Activated CD8-positive, alpha-beta memory T cell treated with anti-CD3 and anti-CD28 coated beads for 48 hours (primary cell): ENCODE data around the gene PNKD.
"Not testable (repeated sequence)": the region's sequence is repeated elsewhere in the genome, so short reads cannot be mapped to it uniquely, and the experiment has no call there.

Experiments
- DNase-seq, 3 experiments: peaks; one replicate each; pipeline ENCODE4 v3.0.0-alpha.2; 2020; ENCODE audit warnings: low read depth in 2 of 3, low spot score in 2 of 3

PNKD gene

DNA sequence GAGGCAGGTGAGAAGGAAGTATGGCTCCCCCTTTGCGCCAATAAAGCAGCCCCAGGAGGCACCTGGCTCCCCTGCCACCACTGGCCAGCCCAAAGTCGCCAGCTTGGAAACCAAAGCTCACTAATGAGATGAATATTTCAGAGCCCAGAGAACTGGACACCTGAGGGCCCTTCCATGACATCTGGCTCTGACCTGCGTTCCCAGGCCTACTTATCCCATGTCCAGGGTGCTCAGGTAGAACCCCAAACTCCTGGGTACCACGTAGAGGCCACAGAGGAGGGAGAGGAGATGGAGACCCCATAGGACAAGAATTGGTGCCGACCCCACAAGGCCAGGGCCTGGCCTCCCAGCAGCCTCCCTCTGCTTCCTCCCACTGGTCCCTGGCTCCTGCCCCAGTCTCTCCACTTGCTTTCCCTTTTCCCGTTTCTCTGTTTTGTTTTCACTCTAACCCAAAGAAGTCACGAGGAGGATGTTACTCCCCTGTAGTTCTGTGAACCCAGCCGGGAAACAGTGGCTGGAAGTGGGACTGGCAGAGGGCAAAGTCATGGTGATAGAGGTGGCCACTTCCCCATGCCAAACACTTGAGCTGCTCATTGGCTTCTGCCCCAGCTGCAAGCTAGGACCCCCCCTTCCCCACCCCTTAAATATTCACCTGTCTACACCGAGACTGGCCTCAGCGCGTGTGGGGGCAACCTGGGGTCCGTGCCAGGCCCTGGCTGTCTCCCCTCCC lies 21.2 kb downstream of the PNKD start:
- no peak for DNase-seq

DNA sequence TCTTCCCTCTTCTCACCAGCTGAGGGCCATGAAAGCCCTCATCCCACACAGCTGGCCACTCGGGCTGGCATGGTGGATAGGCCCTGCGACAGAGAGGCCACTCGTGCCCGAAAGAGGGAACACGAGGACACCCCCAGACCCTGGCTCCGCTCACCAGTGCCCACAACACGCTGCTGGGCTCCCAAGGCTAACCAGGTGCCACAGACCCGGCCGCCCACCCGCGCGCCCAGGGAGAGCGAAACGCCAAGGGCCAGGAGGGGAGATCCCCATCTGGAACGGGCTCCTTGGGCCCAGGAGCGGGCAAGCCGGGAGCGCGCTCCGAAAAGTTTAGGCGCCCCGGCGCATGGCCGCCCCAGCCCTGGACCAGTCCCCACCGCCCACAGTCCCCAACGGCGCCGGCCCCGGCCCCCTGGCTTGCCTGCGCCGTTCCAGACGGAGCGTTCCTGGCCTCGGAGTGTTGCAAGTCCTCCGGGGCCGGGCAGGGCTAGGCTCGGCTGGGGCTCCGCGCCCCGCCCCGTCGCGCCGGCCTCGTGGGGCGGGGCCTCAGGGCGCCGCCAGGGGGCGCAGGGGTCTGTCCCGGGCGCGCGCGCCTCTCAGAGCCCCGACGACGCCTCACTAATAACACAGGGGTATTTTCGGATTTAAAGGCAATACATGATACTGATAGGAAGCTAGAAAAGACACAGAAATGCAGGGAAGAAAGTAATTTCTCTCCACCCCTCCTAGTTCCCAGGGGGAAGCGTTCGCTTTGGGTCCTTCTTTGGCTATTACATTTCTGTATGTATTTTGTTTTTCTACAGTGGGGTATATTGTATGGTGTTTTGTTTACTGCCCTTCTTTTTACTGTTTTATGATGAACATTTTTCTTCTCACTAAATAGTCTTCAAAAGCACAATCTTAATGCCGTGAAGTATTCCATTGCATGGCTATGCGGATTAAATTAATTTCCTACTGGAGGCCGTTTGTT lies 22.0 kb downstream of the PNKD start, which contains the start of gene TMBIM1:
Gene TMBIM1, minus strand, starts transcription at position 456 of the 967 bp plus-strand sequence. CDS start 10,362 bp downstream, outside the sequence.
- peak in 2 of 3 experiments; percentile 58 to 72 for DNase-seq

DNA sequence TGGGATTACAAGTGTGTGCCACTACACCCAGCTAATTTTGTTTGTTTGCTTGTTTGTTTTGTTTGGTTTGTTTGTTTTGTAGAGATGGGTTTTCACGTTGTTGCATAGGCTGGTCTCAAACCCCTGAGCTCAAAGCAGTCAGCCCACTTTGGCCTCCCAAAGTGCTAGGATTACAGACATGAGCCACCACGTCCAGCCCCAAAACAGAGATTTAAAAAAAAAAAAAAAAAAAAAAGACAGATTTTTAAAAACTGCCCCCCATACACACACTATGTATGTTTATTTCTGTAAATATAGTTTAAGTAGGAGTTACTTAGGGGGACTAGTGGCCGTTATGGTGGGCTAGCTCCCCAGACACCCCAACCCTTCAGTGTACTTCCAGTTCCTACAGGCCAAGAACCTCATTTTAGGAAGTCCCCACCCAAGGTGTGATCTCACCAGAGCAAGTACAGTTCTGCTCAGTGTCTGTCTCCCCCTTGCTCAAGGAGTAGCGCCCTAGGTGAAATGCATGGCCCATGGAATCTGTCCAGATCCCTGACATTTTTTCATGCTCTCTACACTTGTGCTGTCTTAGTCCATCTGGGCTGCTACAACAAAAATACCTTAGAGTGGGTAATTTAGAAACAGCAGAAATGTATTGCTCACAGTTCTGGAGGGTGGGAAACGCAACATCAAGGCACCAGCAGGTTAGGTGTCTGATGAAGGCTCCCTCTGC lies 23.6 kb downstream of the PNKD start:
- no peak for DNase-seq

DNA sequence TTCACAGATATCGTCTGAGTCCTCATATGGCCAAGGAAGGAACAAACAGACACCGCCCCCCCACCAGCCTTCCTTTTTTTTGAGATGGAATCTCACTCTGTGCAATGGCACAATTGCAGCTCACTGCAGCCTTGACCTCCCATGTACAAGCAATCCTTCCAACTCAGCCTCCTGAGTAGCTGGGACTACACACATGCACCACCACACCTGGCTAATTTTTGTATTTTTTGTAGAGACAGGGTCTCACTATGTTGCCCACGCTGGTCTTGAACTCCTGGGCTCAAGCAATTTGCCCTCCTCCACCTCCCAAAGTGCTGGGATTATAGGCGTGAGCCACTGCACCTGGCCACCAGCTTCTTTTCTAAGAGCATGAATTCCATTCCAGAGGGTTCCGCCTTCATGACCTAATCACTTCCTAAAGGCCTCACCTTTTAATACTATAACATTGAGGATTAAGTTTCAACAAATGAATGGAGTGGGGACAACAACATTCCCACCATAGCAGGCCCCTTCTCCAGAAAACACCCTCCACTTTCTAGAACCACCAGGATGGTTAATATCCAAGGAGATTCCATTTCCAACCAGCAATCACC lies 24.2 kb downstream of the PNKD start:
- no peak for DNase-seq

DNA sequence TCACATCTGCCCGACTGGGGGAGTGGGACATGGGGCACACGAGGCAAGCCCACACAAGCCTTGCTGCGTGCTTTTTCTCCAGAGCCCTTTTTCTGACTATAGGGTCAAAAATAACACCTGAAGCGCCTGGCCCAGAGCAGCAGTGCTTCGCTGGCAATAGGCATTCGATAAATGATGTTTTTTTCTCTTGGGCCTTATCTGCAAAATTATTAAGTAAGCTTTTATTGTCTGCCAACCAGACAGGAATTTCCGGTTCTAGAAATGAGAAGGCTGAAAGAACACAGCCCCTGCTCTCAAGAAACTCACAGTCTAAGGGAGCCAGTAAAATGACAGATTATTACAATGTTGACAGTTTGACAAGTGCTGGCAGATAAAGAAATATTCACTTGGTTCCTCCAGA lies 24.7 kb downstream of the PNKD start:
- DNase-seq, result no peak

DNA sequence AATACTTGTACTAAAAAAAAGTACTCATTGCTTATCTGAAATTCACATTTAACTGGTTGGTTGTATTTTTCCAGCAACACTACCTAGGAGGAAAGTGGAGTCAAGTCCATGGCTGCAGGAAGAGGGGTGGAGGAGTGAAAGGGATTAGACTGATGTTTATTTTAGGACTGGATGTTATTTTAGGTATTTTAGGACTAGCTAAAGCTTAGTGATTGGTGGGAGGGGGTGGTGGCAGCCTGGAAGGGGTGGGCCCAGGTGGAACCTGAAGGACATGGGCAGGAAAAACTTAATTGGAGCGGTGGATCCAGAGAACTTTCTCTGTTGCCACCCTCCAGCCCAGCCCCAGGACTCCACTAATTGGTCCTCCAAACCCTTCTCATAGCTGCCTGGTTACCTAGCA lies 25.9 kb downstream of the PNKD start:
- DNase-seq, result no peak

DNA sequence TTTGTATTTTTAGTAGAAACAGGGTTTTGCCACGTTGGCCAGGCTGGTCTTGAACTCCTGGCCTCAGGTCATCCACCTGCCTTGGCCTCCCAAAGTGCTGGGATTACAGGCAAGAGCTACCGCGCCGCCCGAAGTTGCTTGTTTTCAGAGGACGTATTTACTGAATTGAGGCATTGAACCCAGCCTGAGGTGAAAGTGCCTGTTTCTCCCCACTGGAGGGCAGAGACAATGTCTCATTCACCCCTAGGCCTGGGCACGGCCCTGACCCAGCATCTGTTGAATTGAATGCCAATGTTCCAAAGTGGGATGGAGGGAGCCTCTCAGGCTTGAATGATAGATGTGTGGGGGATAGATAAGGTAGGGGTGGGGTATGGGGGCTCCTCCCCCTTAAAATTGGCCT lies 26.5 kb downstream of the PNKD start:
- no peak for DNase-seq

DNA sequence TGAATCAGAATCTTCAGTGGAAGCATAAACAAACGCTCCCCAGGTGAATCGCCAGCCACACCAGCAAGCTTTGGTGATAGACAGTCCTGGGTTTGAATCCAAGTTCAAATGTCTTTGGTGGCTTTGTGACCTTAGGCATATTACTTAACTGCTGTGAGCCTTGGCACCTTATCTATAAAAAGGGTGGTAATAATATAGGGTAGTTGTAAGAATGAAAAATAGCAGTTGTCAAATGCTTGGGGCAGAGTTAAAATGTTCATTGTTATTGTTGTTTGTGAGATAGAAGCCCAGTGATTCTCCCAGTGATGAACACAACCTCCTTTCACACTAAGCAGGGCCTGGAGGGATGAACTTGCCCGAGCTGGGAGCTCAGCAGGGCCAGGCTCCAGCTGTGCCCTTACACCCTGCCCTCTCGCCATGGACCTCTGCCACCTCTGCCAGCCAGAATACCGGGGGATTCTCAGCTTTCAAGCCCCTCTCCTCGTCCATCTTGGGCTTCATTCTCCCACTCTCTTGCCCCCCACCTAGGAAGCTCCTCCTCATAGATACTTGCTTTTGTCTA lies 28.1 kb downstream of the PNKD start:
- DNase-seq, result no peak

DNA sequence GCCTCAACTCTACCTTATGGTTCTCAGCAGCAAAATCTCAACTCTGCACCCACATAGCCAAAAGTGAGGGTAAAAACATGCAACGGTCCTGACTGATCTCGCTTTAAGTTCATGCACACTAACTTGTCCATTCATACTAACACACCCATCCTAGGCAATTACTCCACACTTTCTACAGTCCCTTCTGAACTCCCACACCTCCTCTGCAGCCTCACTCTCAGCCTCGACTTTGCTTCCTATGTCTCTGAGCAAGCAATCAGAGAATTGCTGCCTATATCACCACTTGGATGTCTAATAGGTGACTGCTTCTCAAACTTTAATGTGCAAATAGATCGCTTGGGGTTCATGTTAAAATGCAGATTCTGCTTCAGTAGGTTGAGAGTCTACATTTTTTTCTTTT lies 29.8 kb downstream of the PNKD start:
- no peak for DNase-seq

DNA sequence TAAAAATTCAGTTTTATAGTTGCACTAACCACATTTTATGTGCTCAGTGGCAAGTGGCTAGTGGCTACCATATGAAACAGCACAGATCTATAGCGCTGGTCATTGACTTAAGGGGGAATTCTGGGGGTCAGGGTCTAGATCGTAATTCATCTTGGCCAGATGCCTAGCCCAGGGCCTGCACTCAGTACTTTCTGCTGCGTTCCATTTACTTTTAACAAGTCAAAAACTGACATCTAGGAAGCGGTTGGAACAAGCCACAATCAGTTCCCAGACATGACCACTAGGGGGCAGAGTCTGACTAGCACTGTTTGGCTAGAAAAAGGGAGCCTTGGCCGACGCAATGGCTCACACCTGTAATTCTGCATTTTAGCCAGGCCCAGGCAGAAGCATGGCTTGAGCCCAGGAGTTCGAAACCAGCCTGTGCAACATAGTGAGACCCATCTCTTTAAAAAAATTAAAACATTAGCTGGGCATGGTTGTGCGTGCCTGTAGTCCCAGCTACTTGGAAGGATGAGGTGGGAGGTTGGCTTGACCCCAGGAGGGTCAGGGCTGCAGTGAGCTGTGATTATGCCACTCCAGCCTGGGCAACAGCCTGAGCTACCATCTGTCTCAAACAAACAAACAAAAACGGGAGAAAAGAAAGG lies 31.0 kb downstream of the PNKD start:
- peak in 2 of 3 experiments; percentile 63 to 84 for DNase-seq

DNA sequence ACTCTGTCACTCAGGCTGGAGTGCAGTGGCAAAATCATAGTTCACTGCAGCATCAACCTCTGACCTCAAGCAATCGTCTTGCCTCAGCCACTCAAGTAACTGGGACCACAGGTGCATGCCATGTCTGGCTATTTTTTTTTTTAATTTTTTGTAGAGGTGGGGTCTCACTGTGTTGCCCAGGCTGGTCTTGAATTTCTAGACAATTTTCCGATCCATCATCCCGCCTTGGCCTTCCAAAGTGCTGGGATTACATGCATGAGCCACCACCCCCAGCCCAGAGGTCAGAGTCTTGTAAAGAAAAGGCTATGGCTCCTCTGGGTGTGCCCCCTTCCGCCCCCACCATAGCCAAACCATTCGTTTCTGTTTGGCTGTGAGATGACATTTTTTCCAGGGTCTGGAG lies 35.1 kb downstream of the PNKD start:
- no peak for DNase-seq

DNA sequence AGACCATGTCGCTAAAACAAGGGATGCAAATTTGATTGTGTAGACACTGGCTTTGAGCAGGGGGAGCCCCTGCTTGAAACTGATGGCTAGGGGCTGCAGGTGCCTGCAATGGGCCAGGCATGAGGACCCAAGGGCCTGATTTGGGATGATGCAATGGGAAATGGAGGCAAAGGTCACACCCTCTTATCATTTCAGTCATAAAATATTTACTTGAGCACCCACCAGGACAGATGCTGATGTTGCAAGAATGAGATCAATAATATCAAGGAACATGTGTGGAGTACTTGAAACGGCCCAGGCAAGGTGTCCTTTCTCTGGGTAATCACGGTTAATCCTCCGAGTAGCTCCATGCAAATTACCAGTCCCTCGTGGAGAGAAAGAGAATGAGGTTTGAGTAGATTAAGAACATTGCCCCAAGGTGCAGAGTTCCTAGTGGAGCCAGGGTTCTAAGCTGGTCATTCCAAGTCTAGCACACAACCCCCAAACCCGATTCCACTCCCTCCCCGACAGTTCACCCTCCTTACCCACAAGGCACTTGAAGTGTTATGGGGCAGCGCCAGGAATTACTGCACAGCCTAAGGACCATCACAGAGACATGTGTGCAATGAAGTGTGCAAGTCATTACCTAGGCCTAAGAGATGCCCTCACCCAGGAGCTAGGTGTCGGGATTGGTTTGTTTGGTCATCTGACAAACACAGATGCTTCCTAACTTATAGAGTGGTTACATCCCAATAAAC lies 36.0 kb downstream of the PNKD start:
- DNase-seq, result no peak

DNA sequence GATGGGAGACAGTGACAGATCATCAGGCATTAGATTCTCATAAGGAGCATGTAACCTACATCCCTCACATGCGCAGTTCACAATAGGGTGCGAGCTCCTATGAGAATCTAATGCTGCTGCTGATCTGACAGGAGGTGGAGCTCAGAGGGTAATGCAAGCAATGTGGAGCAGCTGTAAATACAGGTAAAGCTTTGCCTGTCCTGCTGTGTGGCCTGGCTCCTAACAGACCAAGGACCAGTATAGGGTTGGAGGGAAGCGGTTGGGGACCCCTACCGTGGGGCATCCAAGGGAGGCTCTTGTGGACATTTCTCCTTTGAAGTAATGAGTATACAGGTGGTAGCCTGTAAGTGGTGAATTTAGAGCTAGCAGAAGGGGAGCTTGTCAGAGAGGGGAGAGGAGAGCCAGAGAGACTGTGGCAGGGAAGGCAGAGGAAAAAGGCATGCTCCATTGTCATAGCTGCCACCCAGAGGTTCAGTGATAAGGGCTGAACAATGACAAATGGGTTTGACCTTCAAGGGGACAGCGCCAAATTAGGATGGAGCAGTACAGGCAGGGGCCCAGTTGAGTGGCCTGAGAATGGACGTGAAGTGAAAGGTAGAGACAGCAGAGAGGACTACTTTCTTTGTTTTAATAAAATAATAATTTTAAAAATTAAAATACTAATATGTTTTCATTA lies 37.2 kb downstream of the PNKD start:
- no peak for DNase-seq

DNA sequence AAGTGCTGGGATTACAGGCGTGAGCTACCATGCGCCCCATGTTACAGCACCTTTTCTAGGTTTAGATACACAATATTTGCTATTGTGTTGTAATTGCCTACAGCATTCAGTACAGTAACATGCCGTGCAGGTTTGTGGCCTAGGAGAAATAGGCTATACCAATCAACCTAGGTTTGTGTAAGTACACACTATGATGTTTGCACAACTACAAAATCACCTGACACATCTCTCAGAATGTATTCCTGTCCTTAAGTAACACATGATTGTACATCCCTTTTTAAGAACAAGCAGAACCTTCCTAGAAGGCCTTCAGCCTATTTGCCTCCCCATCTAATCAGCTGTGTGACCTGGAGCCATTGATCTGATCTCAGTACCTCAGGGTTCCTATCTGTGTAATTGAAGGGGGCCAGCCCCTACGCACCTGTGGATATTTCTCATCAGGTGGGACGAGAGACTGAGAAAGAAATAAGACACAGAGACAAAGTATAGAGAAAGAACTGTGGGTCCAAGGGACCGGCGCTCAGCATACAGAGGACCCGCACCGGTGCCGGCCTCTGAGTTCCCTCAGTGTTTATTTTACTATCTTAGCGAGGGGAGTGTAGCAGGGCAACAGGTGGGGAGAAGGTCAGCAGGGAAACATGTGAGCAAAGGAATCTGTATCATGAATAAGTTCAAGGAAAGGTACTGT lies 40.7 kb downstream of the PNKD start:
- no peak for DNase-seq

DNA sequence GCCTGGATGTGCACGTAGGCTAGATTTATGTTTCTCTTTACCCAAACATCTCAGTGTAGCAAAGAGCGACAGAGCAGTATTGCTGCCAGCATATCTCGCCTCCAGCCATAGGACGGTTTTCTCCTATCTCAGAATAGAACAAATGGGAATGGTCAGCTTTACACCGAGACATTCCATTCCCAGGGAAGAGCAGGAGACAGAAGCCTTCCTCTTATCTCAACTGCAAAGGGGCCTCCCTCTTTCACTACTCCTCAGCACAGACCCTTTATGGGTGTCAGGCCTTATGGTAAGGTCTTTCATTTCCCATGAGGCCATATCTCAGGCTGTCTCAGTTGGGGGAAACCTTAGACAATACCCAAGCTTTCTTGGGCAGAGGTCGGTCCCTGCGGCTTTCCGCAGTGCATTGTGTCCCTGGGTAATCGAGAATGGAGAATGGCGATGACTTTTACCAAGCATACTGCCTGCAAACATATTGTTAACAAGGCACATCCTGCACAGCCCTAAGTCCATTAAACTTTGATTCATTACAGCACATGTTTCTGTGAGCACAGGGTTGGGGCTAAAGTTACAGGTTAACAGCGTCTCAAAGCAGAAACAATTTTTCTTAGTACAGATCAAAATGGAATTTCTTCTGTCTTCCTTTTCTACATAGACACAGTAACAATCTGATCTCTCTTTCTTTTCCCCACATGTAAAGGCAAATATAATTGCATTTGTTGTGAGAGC lies 41.4 kb downstream of the PNKD start:
- DNase-seq, result not testable (repeated sequence)

DNA sequence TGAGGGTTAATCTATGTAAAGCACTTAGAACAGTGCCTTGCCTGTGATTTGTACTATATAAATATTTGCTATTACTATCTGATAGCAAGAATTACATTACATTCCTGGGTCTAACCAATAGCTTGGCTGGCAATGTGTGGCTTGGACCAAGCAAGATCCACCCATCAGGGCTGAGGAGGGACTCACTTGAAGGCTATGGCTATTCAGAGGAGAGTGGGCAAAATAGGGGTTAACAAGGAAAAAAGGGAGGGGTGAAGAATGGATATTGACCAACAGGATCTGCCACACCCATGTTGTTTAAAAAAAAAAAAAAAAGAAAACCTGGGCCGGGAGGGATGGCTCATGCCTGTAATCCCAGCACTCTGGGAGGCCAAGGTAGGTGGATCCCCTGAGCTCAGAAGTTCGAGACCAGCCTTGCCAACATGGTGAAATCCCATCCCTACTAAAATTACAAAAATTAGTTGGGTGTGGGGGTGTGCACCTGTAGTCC lies 42.0 kb downstream of the PNKD start:
- DNase-seq, result no peak

DNA sequence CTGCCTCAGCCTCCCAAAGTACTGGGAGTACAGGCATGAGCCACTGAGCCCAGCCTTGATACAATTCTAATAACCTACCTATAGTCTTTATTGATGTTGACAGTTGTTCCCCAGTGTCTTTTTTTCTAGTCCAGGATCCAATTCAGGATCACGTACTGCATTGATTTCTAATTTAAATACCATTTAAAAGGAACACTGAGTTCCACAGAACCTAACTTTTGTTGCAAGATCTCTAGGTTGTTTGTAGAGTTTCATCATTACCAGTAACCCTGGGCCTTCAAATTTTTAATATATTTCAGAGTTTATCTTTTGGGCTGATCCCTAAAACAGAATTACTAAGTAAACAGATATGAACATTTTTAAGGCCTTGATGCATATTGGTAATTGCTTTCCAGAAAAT lies 43.0 kb downstream of the PNKD start:
- DNase-seq, result no peak

DNA sequence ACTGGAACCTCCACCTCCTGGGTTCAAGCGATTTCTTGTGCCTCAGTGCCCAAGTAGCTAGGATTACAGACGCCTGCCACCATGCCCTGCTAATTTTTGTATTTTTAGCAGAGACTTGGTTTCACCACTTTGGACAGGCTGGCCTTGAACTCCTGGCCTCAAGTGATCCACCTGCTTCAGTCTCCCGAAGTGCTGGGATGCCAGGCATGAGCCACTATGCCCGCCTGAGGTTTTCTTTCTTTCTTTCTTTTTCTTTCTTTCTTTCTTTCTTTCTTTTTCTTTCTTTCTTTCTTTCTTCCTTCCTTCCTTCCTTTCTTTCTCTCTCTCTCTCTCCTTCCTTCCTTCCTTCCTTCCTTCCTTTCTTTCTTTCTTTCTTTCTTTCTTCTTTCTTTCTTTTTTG lies 44.4 kb downstream of the PNKD start:
- not testable (repeated sequence) for DNase-seq
